H1 (cell line): ENCODE data around the gene GRIK1. TPM values are rescaled to one million over a fixed set of nuclear protein-coding genes. Genes with fewer than 3 reads are reported as not detected.

ENCODE experiments used
- CTCF ChIA-PET: fragments of 300-600 bp; sonication (Branson Sonifier 250); formaldehyde crosslinking; loops from one replicate; lab custom pipeline; 2021; ENCODE audit not compliant: partially characterized antibody; lab: Charles Lee
- POLR2A ChIA-PET: fragments of 300-600 bp; sonication (Branson Sonifier 250); formaldehyde crosslinking; loops from one replicate; lab custom pipeline; 2021; ENCODE audit warnings: inconsistent platforms; ENCODE audit not compliant: partially characterized antibody; lab: Charles Lee
- DNase-seq, 2 experiments: peaks; one replicate each; pipeline versions ENCODE4 v3.0.0 to v3.0.0-alpha.2; 2010 to 2022; ENCODE audit warnings: low spot score in 2 of 2, low read depth in 1 of 2, mixed read lengths in 1 of 2
- FAIRE-seq: peaks from 2 replicates; lab custom pipeline; 2011; peaks lifted over from hg19 to GRCh38; lab: Jason Lieb, UNC
- H2AFZ ChIP-seq: 2 replicates; pipeline ENCODE4 v1.8.1; 2012; ENCODE audit warnings: low read length, inconsistent platforms
- H2AK5ac ChIP-seq: 2 replicates; pipeline ENCODE4 v1.6.1; 2013; ENCODE audit warnings: low read depth, low read length
- H2BK120ac ChIP-seq: replicated peaks from 2 replicates; pipeline ENCODE3; 2013; ENCODE audit warnings: low read depth, low read length, inconsistent platforms
- H2BK12ac ChIP-seq: 2 replicates; pipeline ENCODE4 v1.6.1; 2013; ENCODE audit warnings: low read depth, low read length
- H2BK15ac ChIP-seq: 2 replicates; pipeline ENCODE4 v1.6.1; 2013; ENCODE audit warnings: low read length
- H2BK20ac ChIP-seq: 2 replicates; pipeline ENCODE4 v1.6.1; 2013; ENCODE audit warnings: low read length
- H2BK5ac ChIP-seq: 2 replicates; pipeline ENCODE4 v1.6.1; 2013; ENCODE audit warnings: low read depth, low read length
- H3K14ac ChIP-seq: 2 replicates; pipeline ENCODE4 v1.6.1; 2013; ENCODE audit warnings: inconsistent platforms; ENCODE audit not compliant: insufficient read length
- H3K18ac ChIP-seq: 2 replicates; pipeline ENCODE4 v1.6.1; 2013; ENCODE audit warnings: low read length; ENCODE audit errors: extremely low read depth
- H3K23ac ChIP-seq: 2 replicates; pipeline ENCODE4 v1.6.1; 2013; ENCODE audit warnings: inconsistent platforms; ENCODE audit not compliant: insufficient read length
- H3K23me2 ChIP-seq: 2 replicates; pipeline ENCODE4 v1.6.1; 2013; ENCODE audit warnings: low read depth, low read length
- H3K27ac ChIP-seq: 2 replicates; pipeline ENCODE4 v1.6.1; 2011; ENCODE audit warnings: low read depth, low read length, inconsistent platforms
- H3K27me3 ChIP-seq, 4 experiments: replicated peaks in 1 of 4; 1 replicate in 1 of 4; 2 replicates in 3 of 4; pipeline versions ENCODE4 v1.6.1 to v1.8.1; 2011 to 2013; ENCODE audit warnings: low read length in 3 of 4, mild to moderate bottlenecking in 3 of 4, inconsistent platforms in 2 of 4, mixed read lengths in 2 of 4, moderate library complexity in 1 of 4; ENCODE audit not compliant: control insufficient read depth in 3 of 4, insufficient read depth in 3 of 4; ENCODE audit errors: extremely low read depth in 1 of 4
- H3K36me3 ChIP-seq, 4 experiments: 2 replicates each; pipeline versions ENCODE4 v1.6.1 to v1.8.1; 2011 to 2013; ENCODE audit warnings: mild to moderate bottlenecking in 4 of 4, low read length in 3 of 4, moderate library complexity in 2 of 4, control low read depth in 1 of 4, inconsistent platforms in 1 of 4; ENCODE audit not compliant: insufficient read depth in 4 of 4, control insufficient read depth in 2 of 4
- H3K4ac ChIP-seq: replicated peaks from 2 replicates; pipeline ENCODE3; 2013; ENCODE audit warnings: low read length, low read depth, mixed read lengths, inconsistent platforms; ENCODE audit not compliant: insufficient read length
- H3K4me1 ChIP-seq, 4 experiments: replicated peaks in 1 of 4; 1 replicate in 1 of 4; 2 replicates in 3 of 4; pipeline versions ENCODE4 v1.6.1 to v1.8.1; 2011 to 2013; ENCODE audit warnings: low read length in 3 of 4, inconsistent platforms in 2 of 4, mixed read lengths in 1 of 4; ENCODE audit not compliant: insufficient read depth in 4 of 4, control insufficient read depth in 3 of 4
- H3K4me2 ChIP-seq, 2 experiments: 2 replicates each; pipeline versions ENCODE4 v1.6.1 to v1.8.1; 2011 to 2013; ENCODE audit warnings: low read depth in 2 of 2, low read length in 2 of 2, control low read depth in 1 of 2, inconsistent platforms in 1 of 2, mild to moderate bottlenecking in 1 of 2; ENCODE audit not compliant: insufficient read depth in 1 of 2
- H3K4me3 ChIP-seq, 4 experiments: fragments of 200-600, 300-600 bp in 1 of 4; sonication (generic), shearing (Covaris generic), sonication (Bioruptor Twin) in 1 of 4; 2 replicates each; pipeline versions ENCODE4 v1.5.1 to v1.8.1; 2011 to 2016; ENCODE audit warnings: low read length in 4 of 4, low read depth in 3 of 4, control low read depth in 2 of 4, inconsistent platforms in 2 of 4, mild to moderate bottlenecking in 2 of 4, mixed read lengths in 1 of 4, moderate library complexity in 1 of 4; ENCODE audit not compliant: insufficient read depth in 2 of 4; ENCODE audit errors: extremely low read depth in 1 of 4
- H3K56ac ChIP-seq: replicated peaks from 2 replicates; pipeline ENCODE3; 2013; ENCODE audit warnings: low read depth, mild to moderate bottlenecking, mixed read lengths, low read length, inconsistent platforms; ENCODE audit not compliant: insufficient read length
- H3K79me1 ChIP-seq: 2 replicates; pipeline ENCODE4 v1.6.1; 2013; ENCODE audit warnings: low read depth, low read length, control low read depth
- H3K79me2 ChIP-seq, 2 experiments: 2 replicates each; pipeline versions ENCODE4 v1.6.1 to v1.8.1; 2012 to 2013; ENCODE audit warnings: low read length in 2 of 2, mild to moderate bottlenecking in 2 of 2, inconsistent platforms in 1 of 2; ENCODE audit not compliant: insufficient read depth in 2 of 2, control insufficient read depth in 1 of 2
- H3K9ac ChIP-seq, 4 experiments: replicated peaks in 1 of 4; 1 replicate in 1 of 4; 2 replicates in 3 of 4; pipeline versions ENCODE4 v1.6.1 to v1.8.1; 2011 to 2013; ENCODE audit warnings: low read depth in 3 of 4, low read length in 3 of 4, control low read depth in 2 of 4, mild to moderate bottlenecking in 2 of 4, moderate library complexity in 2 of 4, inconsistent platforms in 1 of 4; ENCODE audit errors: extremely low read depth in 1 of 4
- H3K9me3 ChIP-seq, 2 experiments: 2 replicates each; pipeline versions ENCODE4 v1.6.1 to v1.8.1; 2012 to 2013; ENCODE audit warnings: mild to moderate bottlenecking in 2 of 2, moderate library complexity in 2 of 2, control low read depth in 1 of 2, inconsistent platforms in 1 of 2, low read depth in 1 of 2, low read length in 1 of 2, mixed read lengths in 1 of 2; ENCODE audit not compliant: insufficient read depth in 2 of 2
- H4K20me1 ChIP-seq, 2 experiments: replicated peaks in 1 of 2; 2 replicates each; pipeline versions ENCODE3 to v1.8.1; 2011 to 2013; ENCODE audit warnings: inconsistent platforms in 2 of 2, low read length in 2 of 2, mild to moderate bottlenecking in 1 of 2; ENCODE audit not compliant: insufficient read depth in 2 of 2, control insufficient read depth in 1 of 2
- H4K5ac ChIP-seq: 2 replicates; pipeline ENCODE4 v1.6.1; 2013; ENCODE audit warnings: low read length, low read depth, mixed read lengths, inconsistent platforms; ENCODE audit not compliant: insufficient read length
- H4K8ac ChIP-seq: 2 replicates; pipeline ENCODE4 v1.8.0; 2013; ENCODE audit warnings: mild to moderate bottlenecking, moderate library complexity, low read length, inconsistent platforms; ENCODE audit not compliant: insufficient read depth; ENCODE audit errors: extremely low read depth
- H4K91ac ChIP-seq: replicated peaks from 2 replicates; pipeline ENCODE3; 2013; ENCODE audit warnings: low read length, mixed read lengths, inconsistent platforms; ENCODE audit not compliant: insufficient read length
- BACH1 ChIP-seq: IDR thresholded peaks from 2 replicates; pipeline ENCODE4 v1.6.1; 2012; ENCODE audit warnings: low read length, improper control_type of control experiment
- CREB1 ChIP-seq: IDR thresholded peaks from 2 replicates; pipeline ENCODE4 v1.6.1; 2012; ENCODE audit warnings: inconsistent platforms
- EZH2 ChIP-seq: fragments of 200-600 bp; sonication (generic); IDR thresholded peaks from 2 replicates; pipeline ENCODE4 v1.7.1; 2012; ENCODE audit warnings: low read depth, mild to moderate bottlenecking, moderate library complexity, low read length, inconsistent platforms; ENCODE audit not compliant: severe bottlenecking
- HDAC2 ChIP-seq, 2 experiments: fragments of 300-600 bp in 1 of 2; sonication (generic) in 1 of 2; IDR thresholded peaks; 2 replicates each; pipeline ENCODE4 v1.6.1; 2011 to 2012; ENCODE audit warnings: low read depth in 2 of 2, low read length in 2 of 2, mild to moderate bottlenecking in 2 of 2, moderate library complexity in 2 of 2, borderline replicate concordance in 1 of 2, inconsistent platforms in 1 of 2
- RNF2 ChIP-seq: fragments of 200-900, 300-1000 bp; sonication (generic); IDR thresholded peaks from 2 replicates; pipeline ENCODE4 v1.7.1; 2016; ENCODE audit warnings: borderline replicate concordance, low read depth, mild to moderate bottlenecking, antibody characterized with exemption, low read length; ENCODE audit not compliant: poor library complexity, severe bottlenecking; ENCODE audit errors: missing control alignments
- RXRA ChIP-seq: IDR thresholded peaks from 2 replicates; pipeline ENCODE4 v1.6.1; 2011; ENCODE audit warnings: low read depth, mild to moderate bottlenecking, low read length, moderate library complexity; ENCODE audit not compliant: insufficient read depth
- SAP30 ChIP-seq: fragments of 300-600 bp; sonication (generic); IDR thresholded peaks from 2 replicates; pipeline ENCODE4 v1.7.1; 2012; ENCODE audit warnings: low read length, moderate library complexity, mild to moderate bottlenecking, inconsistent platforms; ENCODE audit not compliant: insufficient read depth, insufficient replicate concordance
- SRF ChIP-seq: IDR thresholded peaks from 2 replicates; pipeline ENCODE4 v1.6.1; 2011; ENCODE audit warnings: mild to moderate bottlenecking, low read depth, low read length, moderate library complexity
- TAF7 ChIP-seq: optimal IDR thresholded peaks from 2 replicates; pipeline ENCODE3; 2011; ENCODE audit warnings: low read depth, mild to moderate bottlenecking, inconsistent platforms, low read length, moderate library complexity, borderline replicate concordance
- TCF12 ChIP-seq: IDR thresholded peaks from 2 replicates; pipeline ENCODE4 v1.6.1; 2011; ENCODE audit warnings: low read depth, mild to moderate bottlenecking, low read length
- WGBS, 2 experiments: shearing (Covaris generic) in 1 of 2; methylation state at CpG; one replicate each; pipeline versions ENCODE4 v1.1.6 to v1.1.7; 2013 to 2015; ENCODE audit warnings: low lambda C conversion rate in 2 of 2, mixed read lengths in 2 of 2, inconsistent platforms in 1 of 2, low coverage in 1 of 2, missing lambda C conversion rate in 1 of 2; ENCODE audit not compliant: insufficient replicate concordance in 2 of 2, insufficient coverage in 1 of 2, insufficient read length in 1 of 2; ENCODE audit errors: extremely low coverage in 1 of 2, missing lambda C conversion rate in 1 of 2; 5-methylcytosine and 5-hydroxymethylcytosine counted together
- polyA plus RNA-seq, 7 experiments: library from polyadenylated mRNA; depleted of rRNA in 3 of 7; stranded (reverse) in 5 of 7; unstranded in 2 of 7; fragments of >200 nt in 5 of 7; fragments of 200-250 nt in 2 of 7; gene quantifications; 1 replicate in 5 of 7; 2 replicates in 1 of 7; 4 replicates in 1 of 7; pipeline versions ENCODE4 v1.2.1 to v1.2.3, GENCODE V29; 2011 to 2013; ENCODE audit warnings: missing spikeins in 2 of 7, mixed read lengths in 2 of 7
- total RNA-seq: library from RNA; stranded (reverse); fragmentation: NEBNext Ultra II Directional; extraction: Animal tissue kit (Norgen Biotek cat#: 25700); gene quantifications from 2 replicates; pipeline ENCODE4 v1.2.1, GENCODE V29; 2021
- TF ChIP-seq, protein P1 (sequence below), 3 experiments: IDR thresholded peaks; 1 replicate in 2 of 3; 2 replicates in 1 of 3; pipeline versions ENCODE4 v1.5.1 to v1.6.1; 2011; ENCODE audit warnings: low read length in 3 of 3, mild to moderate bottlenecking in 3 of 3, inconsistent platforms in 2 of 3, low read depth in 1 of 3, moderate library complexity in 1 of 3; ENCODE audit not compliant: insufficient read depth in 1 of 3; ENCODE audit errors: control extremely low read depth in 1 of 3

Gene GRIK1
- total and polyA plus RNA-seq, 2 of the 8 experiments (the other 6 are each of a cell fraction or from before 2014, with no cell fraction given), result 0.11 to 0.32 TPM

DNA sequence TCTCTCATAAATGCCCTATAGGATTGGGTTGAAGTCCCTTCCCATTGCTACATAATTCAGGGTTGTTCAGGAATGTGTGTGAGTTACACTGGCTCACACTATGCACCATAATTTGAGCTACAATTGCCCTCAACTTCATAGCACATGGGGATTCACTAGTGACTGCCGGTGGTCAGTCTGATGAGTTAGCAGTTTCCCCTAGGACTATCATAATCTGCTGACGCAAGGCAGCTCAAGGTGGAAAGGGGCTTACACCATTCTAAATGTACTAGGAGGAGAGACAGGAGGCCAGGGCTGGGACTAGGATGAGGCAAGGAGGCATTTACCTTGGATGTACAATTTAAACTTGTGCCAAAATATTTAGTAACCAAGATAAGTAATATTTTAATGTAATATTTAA, 224.7 kb downstream of the GRIK1 start:
- H2BK5ac ChIP-seq, result no peak overlapping the region
- H2BK12ac ChIP-seq, result no peak overlapping the region
- CTCF ChIA-PET, result no interaction called here
- H3K27ac ChIP-seq, result no peak overlapping the region
- no peak overlapping the region for H4K5ac ChIP-seq
- H3K14ac ChIP-seq, result no peak overlapping the region
- no peak overlapping the region for H3K18ac ChIP-seq
- H2BK15ac ChIP-seq, result no peak overlapping the region
- FAIRE-seq (no peak), DNase-seq (no peak)
- H4K8ac ChIP-seq, result no peak overlapping the region
- no peak overlapping the region for H4K91ac ChIP-seq
- H2BK120ac ChIP-seq, result no peak overlapping the region
- no peak overlapping the region for H3K56ac ChIP-seq
- H3K4me2 ChIP-seq, result no peak overlapping the region
- H3K23me2 ChIP-seq, result no peaks in the 10 kb centered on the region
- no peaks in the 10 kb centered on the region for H4K20me1 ChIP-seq
- no peaks in the 10 kb centered on the region for H3K36me3 ChIP-seq
- POLR2A ChIA-PET, result no interaction called here
- no peaks in the 10 kb centered on the region for H3K79me2 ChIP-seq
- H3K4me3 ChIP-seq, result no peak overlapping the region
- H3K79me1 ChIP-seq, result no peaks in the 10 kb centered on the region
- no peak overlapping the region for H3K9ac ChIP-seq
- H3K9me3 ChIP-seq, result peaks cover 11 to 13% of the 10 kb centered on the region in 2 experiments; a peak in 3 of 4 replicates
- H3K4ac ChIP-seq, result no peak overlapping the region
- no peak overlapping the region for H2AK5ac ChIP-seq
- 91% methylated on average over 2 of the region's 2 CpGs; no CpG with 5 or more reads in 1 of the 2 experiments for WGBS, 2 experiments
- no peak overlapping the region for H2BK20ac ChIP-seq
- no peaks in the 10 kb centered on the region for H3K4me1 ChIP-seq
- no peak overlapping the region for H2AFZ ChIP-seq
- H3K27me3 ChIP-seq, result no peaks in the 10 kb centered on the region
- no peak overlapping the region for H3K23ac ChIP-seq
- no peak for TF ChIP-seq EZH2
- no peak for TF ChIP-seq SRF
- no peak for TF ChIP-seq RNF2
- TF ChIP-seq, protein P1, sequence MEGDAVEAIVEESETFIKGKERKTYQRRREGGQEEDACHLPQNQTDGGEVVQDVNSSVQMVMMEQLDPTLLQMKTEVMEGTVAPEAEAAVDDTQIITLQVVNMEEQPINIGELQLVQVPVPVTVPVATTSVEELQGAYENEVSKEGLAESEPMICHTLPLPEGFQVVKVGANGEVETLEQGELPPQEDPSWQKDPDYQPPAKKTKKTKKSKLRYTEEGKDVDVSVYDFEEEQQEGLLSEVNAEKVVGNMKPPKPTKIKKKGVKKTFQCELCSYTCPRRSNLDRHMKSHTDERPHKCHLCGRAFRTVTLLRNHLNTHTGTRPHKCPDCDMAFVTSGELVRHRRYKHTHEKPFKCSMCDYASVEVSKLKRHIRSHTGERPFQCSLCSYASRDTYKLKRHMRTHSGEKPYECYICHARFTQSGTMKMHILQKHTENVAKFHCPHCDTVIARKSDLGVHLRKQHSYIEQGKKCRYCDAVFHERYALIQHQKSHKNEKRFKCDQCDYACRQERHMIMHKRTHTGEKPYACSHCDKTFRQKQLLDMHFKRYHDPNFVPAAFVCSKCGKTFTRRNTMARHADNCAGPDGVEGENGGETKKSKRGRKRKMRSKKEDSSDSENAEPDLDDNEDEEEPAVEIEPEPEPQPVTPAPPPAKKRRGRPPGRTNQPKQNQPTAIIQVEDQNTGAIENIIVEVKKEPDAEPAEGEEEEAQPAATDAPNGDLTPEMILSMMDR (IDR thresholded peaks at IDR 0.05; ENCODE audit: control extremely low read depth in 1 of 3, insufficient read depth in 1 of 3, low read depth in 1 of 3, low read length in 3 of 3), result no peak
- TF ChIP-seq BACH1, result no peak
- TF ChIP-seq TCF12, result no peak
- TF ChIP-seq HDAC2 (IDR thresholded peaks at IDR 0.05; ENCODE audit: borderline replicate concordance in 1 of 2, low read depth in 2 of 2, low read length in 2 of 2), result no peak
- no peak for TF ChIP-seq RXRA
- TF ChIP-seq CREB1, result no peak
- no peak for TF ChIP-seq SAP30
- no peak for TF ChIP-seq TAF7
